K562 (cell line): Measurements from ENCODE around the gene ZNRF2. TPM values are rescaled to one million over a fixed set of nuclear protein-coding genes. Genes with fewer than 3 reads are reported as not detected.

Experiments used
- ATAC-seq: fragments of 200-7000 bp; cut with Tn5 transposase; 3 replicates; pipeline ENCODE4 v1.9.1; 2020; ENCODE audit warnings: moderate library complexity
- BruUV-seq: library from RNA; stranded (reverse); fragments of 400-500 nt; replicated peaks from 2 replicates; lab custom pipeline; 2021; lab: Mats Ljungman, UMichigan
- CTCF ChIA-PET: fragments of 300-600 bp; formaldehyde crosslinking; extraction: SDS; loops from one replicate; lab custom pipeline; 2021; ENCODE audit warnings: low intra/inter-chr PET ratio; lab: Yijun Ruan, JAX
- POLR2A ChIA-PET: fragments of 300-600, 350-650 bp; sonication (Branson Sonifier 250); formaldehyde crosslinking; extraction: SDS; loops from one replicate; lab custom pipeline; 2021; ENCODE audit warnings: antibody characterized with exemption, inconsistent platforms; lab: Yijun Ruan, JAX
- DNase-seq, 4 experiments: peaks; one replicate each; pipeline versions ENCODE4 v3.0.0 to v3.0.0-alpha.2; 2011 to 2018; ENCODE audit warnings: low spot score in 3 of 4, mixed read lengths in 3 of 4; ENCODE audit errors: extremely low read depth in 1 of 4
- FAIRE-seq: peaks from 2 replicates; lab custom pipeline; 2011; peaks lifted over from hg19 to GRCh38; lab: Jason Lieb, UNC
- H2AFZ ChIP-seq: 2 replicates; pipeline ENCODE4 v1.6.0; 2011; ENCODE audit warnings: low read depth, low read length, control low read depth, inconsistent platforms
- H3K27ac ChIP-seq: fragments of 200-600 bp; 3 replicates; pipeline ENCODE4 v1.8.0; 2011; ENCODE audit warnings: low read depth, mild to moderate bottlenecking, control low read depth, inconsistent platforms, low read length, moderate library complexity, mixed read lengths; ENCODE audit errors: extremely low read depth
- H3K27me3 ChIP-seq, 2 experiments: fragments of 300-600 bp in 1 of 2; 2 replicates in 1 of 2; 3 replicates in 1 of 2; pipeline versions ENCODE4 v1.6.0 to v1.8.0; 2011; ENCODE audit warnings: inconsistent platforms in 2 of 2, low read length in 2 of 2, mild to moderate bottlenecking in 1 of 2, mixed read lengths in 1 of 2, moderate library complexity in 1 of 2; ENCODE audit not compliant: control insufficient read depth in 2 of 2, insufficient read depth in 2 of 2
- H3K36me3 ChIP-seq: fragments of 300-600 bp; 3 replicates; pipeline ENCODE4 v1.8.0; 2011; ENCODE audit warnings: mild to moderate bottlenecking, low read length, inconsistent platforms; ENCODE audit not compliant: control insufficient read depth, insufficient read depth
- H3K4me1 ChIP-seq, 2 experiments: fragments of 200-600 bp in 1 of 2; replicated peaks in 1 of 2; 2 replicates in 1 of 2; 3 replicates in 1 of 2; pipeline versions ENCODE4 v1.5.1 to v1.8.0; 2011; ENCODE audit warnings: inconsistent platforms in 2 of 2, low read length in 2 of 2, mild to moderate bottlenecking in 1 of 2, mixed read lengths in 1 of 2, moderate library complexity in 1 of 2; ENCODE audit not compliant: control insufficient read depth in 2 of 2, insufficient read depth in 2 of 2
- H3K4me2 ChIP-seq: 2 replicates; pipeline ENCODE4 v1.6.1; 2011; ENCODE audit warnings: low read length, control low read depth, inconsistent platforms, mixed read lengths; ENCODE audit not compliant: insufficient read depth
- H3K4me3 ChIP-seq: fragments of 200-600 bp; sonication (generic), shearing (Covaris generic); 2 replicates; pipeline ENCODE4 v1.5.1; 2016; ENCODE audit warnings: control low read depth, inconsistent platforms
- H3K79me2 ChIP-seq: fragments of 200-600 bp; 3 replicates; pipeline ENCODE4 v1.8.0; 2011; ENCODE audit warnings: low read length, inconsistent platforms; ENCODE audit not compliant: control insufficient read depth, insufficient read depth
- H3K9ac ChIP-seq, 2 experiments: 2 replicates each; pipeline versions ENCODE4 v1.6.0 to v1.6.1; 2011; ENCODE audit warnings: low read depth in 2 of 2, low read length in 2 of 2, control low read depth in 1 of 2, inconsistent platforms in 1 of 2, mild to moderate bottlenecking in 1 of 2, mixed read lengths in 1 of 2; ENCODE audit not compliant: insufficient read depth in 1 of 2
- H3K9me1 ChIP-seq: one replicate; pipeline ENCODE4 v1.6.0; 2011; ENCODE audit warnings: inconsistent platforms, mild to moderate bottlenecking, low read length, moderate library complexity; ENCODE audit not compliant: control insufficient read depth, insufficient read depth
- H3K9me3 ChIP-seq: replicated peaks from 2 replicates; pipeline ENCODE4 v1.5.1; 2011; ENCODE audit warnings: low read depth, low read length, inconsistent platforms; ENCODE audit not compliant: control insufficient read depth, insufficient read depth
- H4K20me1 ChIP-seq: replicated peaks from 2 replicates; pipeline ENCODE4 v1.6.1; 2011; ENCODE audit warnings: low read length, inconsistent platforms, mixed read lengths; ENCODE audit not compliant: control insufficient read depth, insufficient read depth
- BACH1 ChIP-seq: fragments of 200-800 bp; sonication (Bioruptor generic); IDR thresholded peaks from 2 replicates; pipeline ENCODE4 v1.6.1; 2016; ENCODE audit warnings: missing genetic modification characterization, missing compliant biosample characterization
- NFIC ChIP-seq: fragments of 450-650 bp; IDR thresholded peaks from 2 replicates; pipeline ENCODE4 v1.6.1; 2017; ENCODE audit warnings: mild to moderate bottlenecking, inconsistent platforms
- UBTF ChIP-seq, 2 experiments: IDR thresholded peaks; 2 replicates each; pipeline ENCODE4 v1.6.1; 2012; ENCODE audit warnings: improper control_type of control experiment in 2 of 2, low read depth in 2 of 2, low read length in 2 of 2, borderline replicate concordance in 1 of 2
- WGBS: fragments of 100-300 bp; shearing (Covaris generic); methylation state at CpG from one replicate; pipeline ENCODE4 v1.1.6; 2016; ENCODE audit warnings: low coverage, mixed read lengths; ENCODE audit not compliant: insufficient coverage; ENCODE audit errors: missing lambda C conversion rate; 5-methylcytosine and 5-hydroxymethylcytosine counted together
- in situ Hi-C: fragments of 300-500 bp; cut with MboI; formaldehyde crosslinking; loops from 4 replicates; pipeline ENCODE4 v1.15.0; 2018; ENCODE audit warnings: inconsistent platforms, mixed read lengths
- intact Hi-C: fragments of 100-400 bp; cut with micrococcal nuclease; formaldehyde crosslinking; loops from 2 replicates; pipeline ENCODE4 v1.14.2; 2022
- polyA plus RNA-seq, 8 experiments: library from polyadenylated mRNA; depleted of rRNA in 4 of 8; stranded (reverse) in 5 of 8; unstranded in 3 of 8; fragments of >200 nt; fragmentation: Nextera tagmentation in 2 of 8; fragmentation: Illumina TruSeq in 1 of 8; extraction: Ambion mirVana in 2 of 8; extraction: Trizol in 1 of 8; gene quantifications; 2 replicates each; pipeline versions ENCODE4 v1.2.1 to v1.2.3, GENCODE V29; 2011 to 2014; ENCODE audit warnings: inconsistent platforms in 1 of 8, missing spikeins in 1 of 8
- total RNA-seq, 7 experiments: library from RNA; depleted of rRNA in 6 of 7; stranded (reverse); fragments of >200 nt in 6 of 7; fragmentation: Illumina TruSeq in 2 of 7; extraction: Trizol in 2 of 7; gene quantifications; 2 replicates each; pipeline versions ENCODE4 v1.2.1 to v1.2.3, GENCODE V29; 2011 to 2021; ENCODE audit warnings: low replicate concordance in 1 of 7

The ZNRF2 gene
- total and polyA plus RNA-seq, 9 of the 15 experiments (the other 6 are each of a cell fraction or from before 2014, with no cell fraction given): 1.1 to 13.9 (median 5.5) TPM

- Histone ChIP-seq H3K79me2 (no peaks in the 10 kb centered on the region), H3K4me3 (no peak overlapping the region), H3K36me3 (no peaks in the 10 kb centered on the region), H3K4me2 (no peak overlapping the region), H4K20me1 (no peaks in the 10 kb centered on the region), H3K4me1 (no peaks in the 10 kb centered on the region), H3K9me1 (no peaks in the 10 kb centered on the region), H3K9me3 (no peaks in the 10 kb centered on the region), H3K9ac (no peak overlapping the region), H3K27me3 (peaks cover 19 to 22% of the 10 kb centered on the region in 2 experiments), H3K27ac (no peak overlapping the region), H2AFZ (no peak overlapping the region)
- FAIRE-seq (no peak), ATAC-seq (peak; percentile 75), DNase-seq (peak in 1 of 4 experiments; percentile 22)
- POLR2A ChIA-PET: interaction anchor here (0.5 kb wide), 1 partner anchor 44 kb away, joined by 3 read pairs; no protein-coding TSS in a partner anchor
- in situ Hi-C loops: no loop called here
- CTCF ChIA-PET: no interaction called here
- intact Hi-C loops: no loop called here
- BruUV-seq: no TSS peak
- TF ChIP-seq NFIC (peak; percentile 24), BACH1 (0 out of 2 replicates have a peak, but pooled peaks have one; percentile 28), UBTF (IDR thresholded peaks at IDR 0.05; ENCODE audit: borderline replicate concordance in 1 of 2, low read depth in 2 of 2, low read length in 2 of 2) (no peak)
- 8% methylated on average over 7 of the region's 7 CpGs for WGBS
Observed at GRCh38 chr7:30252885-30253795, 31.3 kb upstream of the ZNRF2 start.
